ENCODE data around the gene STAMBP. TPM values are rescaled to one million over a fixed set of nuclear protein-coding genes. Genes with fewer than 3 reads are reported as not detected.

The STAMBP gene
- total RNA-seq, 1 donor from 2014 or later, result 46.5 TPM

GRCh38 chr2:73917696-73918207, 89.0 kb downstream of the STAMBP start:
- FAIRE-seq (no peak), DNase-seq (ENCODE audit: low read depth) (no peak)
- H3K4me1 Mint-ChIP-seq (ENCODE audit: low read depth, unreplicated experiment), result no peaks in the 10 kb centered on the region
- H3K9me3 Mint-ChIP-seq (ENCODE audit: unreplicated experiment), result peaks cover 3% of the 10 kb centered on the region
- peaks cover 13% of the 10 kb centered on the region for H3K36me3 Mint-ChIP-seq (ENCODE audit: low read depth, unreplicated experiment)
- no peak overlapping the region for H2AFZ ChIP-seq (ENCODE audit: low read depth, low read length)
- no peaks in the 10 kb centered on the region for H4K20me1 ChIP-seq (ENCODE audit: insufficient read depth, low read length)
- H3K9me3 ChIP-seq (ENCODE audit: insufficient read depth, low read depth, low read length), result no peaks in the 10 kb centered on the region
- peaks cover 22% of the 10 kb centered on the region for H3K27me3 ChIP-seq (ENCODE audit: insufficient read depth, low read length)
- H3K27me3 Mint-ChIP-seq (ENCODE audit: low read depth, unreplicated experiment), result peaks cover 6% of the 10 kb centered on the region
- H3K27ac ChIP-seq (ENCODE audit: low read depth, low read length), result no peak overlapping the region
- no peaks in the 10 kb centered on the region for H3K79me2 ChIP-seq (ENCODE audit: insufficient read depth, low read length)
- TF ChIP-seq EZH2 (IDR thresholded peaks at IDR 0.05; ENCODE audit: insufficient read depth, low read length) (no peak), CTCF (IDR thresholded peaks at IDR 0.05; ENCODE audit: insufficient read depth, low read depth, low read length) (no peak)
- no peak overlapping the region for H3K4me3 ChIP-seq (ENCODE audit: insufficient read depth, low read depth, low read length)
- H3K4me3 Mint-ChIP-seq (ENCODE audit: unreplicated experiment), result no peak overlapping the region
- H3K9ac ChIP-seq (ENCODE audit: low read length), result no peak overlapping the region
- no peaks in the 10 kb centered on the region for H3K4me1 ChIP-seq (ENCODE audit: insufficient read depth, low read length)
- H3K4me2 ChIP-seq (ENCODE audit: low read length), result no peak overlapping the region
- H3K27ac Mint-ChIP-seq (ENCODE audit: unreplicated experiment), result no peak overlapping the region
- H3K36me3 ChIP-seq (ENCODE audit: insufficient read depth, low read length), result peaks cover 9% of the 10 kb centered on the region

DNA sequence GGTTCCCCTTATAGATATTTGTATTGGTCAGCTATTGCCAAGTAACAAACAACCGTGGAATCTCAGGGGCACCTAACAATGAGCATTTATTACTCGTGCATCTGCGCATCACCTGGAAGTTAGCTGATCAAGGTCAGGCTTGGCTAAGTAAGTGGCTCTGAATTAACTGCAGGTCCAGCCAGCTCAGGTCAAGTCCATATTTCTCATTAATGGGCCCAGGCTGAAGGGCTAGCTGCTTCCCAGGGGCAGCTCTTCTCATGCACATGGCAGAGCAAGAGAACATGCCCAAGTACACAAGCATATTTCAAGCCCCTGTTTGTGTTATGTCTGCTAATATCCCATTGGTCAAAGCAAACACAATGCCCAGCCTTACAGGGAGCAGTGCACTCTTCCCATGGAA, 90.1 kb downstream of the STAMBP start:
- Mint-ChIP-seq H3K4me3 (ENCODE audit: unreplicated experiment) (no peak overlapping the region), H3K9me3 (ENCODE audit: unreplicated experiment) (peaks cover 3% of the 10 kb centered on the region), H3K36me3 (ENCODE audit: low read depth, unreplicated experiment) (peaks cover 13% of the 10 kb centered on the region), H3K27me3 (ENCODE audit: low read depth, unreplicated experiment) (peaks cover 6% of the 10 kb centered on the region), H3K27ac (ENCODE audit: unreplicated experiment) (no peak overlapping the region), H3K4me1 (ENCODE audit: low read depth, unreplicated experiment) (no peaks in the 10 kb centered on the region)
- Histone ChIP-seq H3K79me2 (ENCODE audit: insufficient read depth, low read length) (no peaks in the 10 kb centered on the region), H4K20me1 (ENCODE audit: insufficient read depth, low read length) (no peaks in the 10 kb centered on the region), H3K4me2 (ENCODE audit: low read length) (no peak overlapping the region), H3K4me1 (ENCODE audit: insufficient read depth, low read length) (no peaks in the 10 kb centered on the region), H3K9me3 (ENCODE audit: insufficient read depth, low read depth, low read length) (no peaks in the 10 kb centered on the region), H3K36me3 (ENCODE audit: insufficient read depth, low read length) (peaks cover 6% of the 10 kb centered on the region), H3K27me3 (ENCODE audit: insufficient read depth, low read length) (peaks cover 22% of the 10 kb centered on the region), H3K4me3 (ENCODE audit: insufficient read depth, low read depth, low read length) (no peak overlapping the region), H3K27ac (ENCODE audit: low read depth, low read length) (no peak overlapping the region), H2AFZ (ENCODE audit: low read depth, low read length) (no peak overlapping the region), H3K9ac (ENCODE audit: low read length) (no peak overlapping the region)
- no peak for FAIRE-seq
- no peak for DNase-seq (ENCODE audit: low read depth)
- TF ChIP-seq CTCF (IDR thresholded peaks at IDR 0.05; ENCODE audit: insufficient read depth, low read depth, low read length), result no peak
- TF ChIP-seq EZH2 (IDR thresholded peaks at IDR 0.05; ENCODE audit: insufficient read depth, low read length), result no peak

DNA sequence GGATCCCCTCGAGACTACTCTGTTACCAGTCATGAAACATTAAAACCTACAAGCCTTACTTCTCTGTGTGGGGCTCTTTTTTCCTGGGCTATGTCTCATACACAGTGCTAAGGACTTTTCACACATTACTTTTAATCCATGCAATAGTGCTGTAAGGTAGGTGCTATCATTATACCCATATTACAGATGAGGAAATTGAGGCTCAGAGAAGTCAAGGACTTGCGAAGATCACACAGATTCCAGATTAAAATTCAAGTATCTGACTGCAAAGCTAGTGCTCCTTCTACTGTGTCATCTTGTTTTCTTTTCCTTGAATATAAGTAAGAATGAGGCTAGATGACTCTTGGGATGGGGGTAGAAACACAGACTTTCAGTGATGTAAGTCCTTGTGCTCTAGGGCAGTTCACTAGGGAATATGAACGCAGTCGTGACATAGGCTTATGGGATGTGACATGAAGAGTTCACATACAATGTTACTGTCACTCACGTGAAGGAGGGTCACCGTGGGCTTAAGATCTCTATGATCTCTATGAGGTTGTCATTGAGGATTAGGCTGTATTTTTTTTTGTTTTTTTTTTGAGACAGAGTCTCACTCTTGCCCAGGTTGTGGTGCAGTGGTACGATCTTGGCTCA, 91.0 kb downstream of the STAMBP start:
- no peak overlapping the region for H2AFZ ChIP-seq (ENCODE audit: low read depth, low read length)
- Mint-ChIP-seq H3K4me1 (ENCODE audit: low read depth, unreplicated experiment) (no peaks in the 10 kb centered on the region), H3K27me3 (ENCODE audit: low read depth, unreplicated experiment) (peaks cover 6% of the 10 kb centered on the region), H3K27ac (ENCODE audit: unreplicated experiment) (no peak overlapping the region), H3K4me3 (ENCODE audit: unreplicated experiment) (no peak overlapping the region), H3K9me3 (ENCODE audit: unreplicated experiment) (peaks cover 3% of the 10 kb centered on the region), H3K36me3 (ENCODE audit: low read depth, unreplicated experiment) (peaks cover 13% of the 10 kb centered on the region)
- H3K4me2 ChIP-seq (ENCODE audit: low read length), result no peak overlapping the region
- no peak overlapping the region for H3K4me3 ChIP-seq (ENCODE audit: insufficient read depth, low read depth, low read length)
- peaks cover 6% of the 10 kb centered on the region for H3K36me3 ChIP-seq (ENCODE audit: insufficient read depth, low read length)
- H3K27me3 ChIP-seq (ENCODE audit: insufficient read depth, low read length), result peaks cover 22% of the 10 kb centered on the region
- H3K9me3 ChIP-seq (ENCODE audit: insufficient read depth, low read depth, low read length), result no peaks in the 10 kb centered on the region
- no peaks in the 10 kb centered on the region for H4K20me1 ChIP-seq (ENCODE audit: insufficient read depth, low read length)
- FAIRE-seq (no peak), DNase-seq (ENCODE audit: low read depth) (no peak)
- no peak for TF ChIP-seq CTCF (IDR thresholded peaks at IDR 0.05; ENCODE audit: insufficient read depth, low read depth, low read length)
- TF ChIP-seq EZH2 (IDR thresholded peaks at IDR 0.05; ENCODE audit: insufficient read depth, low read length), result no peak
- H3K27ac ChIP-seq (ENCODE audit: low read depth, low read length), result no peak overlapping the region
- H3K4me1 ChIP-seq (ENCODE audit: insufficient read depth, low read length), result no peaks in the 10 kb centered on the region
- no peak overlapping the region for H3K9ac ChIP-seq (ENCODE audit: low read length)
- H3K79me2 ChIP-seq (ENCODE audit: insufficient read depth, low read length), result no peaks in the 10 kb centered on the region
